Measurements from ENCODE around the gene HAUS5.
A peak's percentile ranks its signal among the peaks of the same experiment; 100 is the strongest.
"Not testable (repeated sequence)": the region's sequence is repeated elsewhere in the genome, so short reads cannot be mapped to it uniquely, and the experiment has no call there.

Gene HAUS5

DNA sequence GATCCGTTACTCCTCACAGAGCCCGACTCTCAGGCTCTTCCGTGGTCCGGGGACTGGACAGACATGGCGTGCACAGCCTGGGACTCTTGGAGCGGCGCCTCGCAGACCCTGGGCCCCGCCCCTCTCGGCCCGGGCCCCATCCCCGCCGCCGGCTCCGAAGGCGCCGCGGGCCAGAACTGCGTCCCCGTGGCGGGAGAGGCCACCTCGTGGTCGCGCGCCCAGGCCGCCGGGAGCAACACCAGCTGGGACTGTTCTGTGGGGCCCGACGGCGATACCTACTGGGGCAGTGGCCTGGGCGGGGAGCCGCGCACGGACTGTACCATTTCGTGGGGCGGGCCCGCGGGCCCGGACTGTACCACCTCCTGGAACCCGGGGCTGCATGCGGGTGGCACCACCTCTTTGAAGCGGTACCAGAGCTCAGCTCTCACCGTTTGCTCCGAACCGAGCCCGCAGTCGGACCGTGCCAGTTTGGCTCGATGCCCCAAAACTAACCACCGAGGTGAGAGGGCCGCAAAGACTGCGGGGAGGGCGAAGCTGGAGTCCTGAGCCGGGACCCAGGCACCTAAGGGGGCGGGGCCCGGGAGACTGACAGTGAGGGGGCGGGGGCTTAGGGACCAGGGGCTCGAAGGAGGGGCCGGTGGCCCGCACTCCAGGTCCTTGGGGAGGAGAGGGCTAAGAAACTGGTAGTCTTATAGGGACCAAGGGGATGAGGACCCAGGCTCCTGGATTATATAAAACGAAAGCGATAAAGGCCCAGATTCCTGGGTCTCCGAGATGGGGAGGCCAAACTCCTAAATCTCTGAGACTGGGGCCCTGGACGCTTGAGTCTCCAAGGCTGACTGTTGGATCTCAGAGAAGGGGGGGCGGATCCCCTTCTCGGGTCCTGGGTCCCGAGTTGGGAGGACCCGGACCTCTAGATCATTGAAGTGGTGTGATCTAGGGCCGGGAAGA, 31.0 kb downstream of the HAUS5 start:
- DNase-seq = peak; percentile 91 to 93

GRCh38 chr19:35644206-35644986, 31.9 kb downstream of the HAUS5 start:
- DNase-seq = peak; percentile 96 to 98

DNA sequence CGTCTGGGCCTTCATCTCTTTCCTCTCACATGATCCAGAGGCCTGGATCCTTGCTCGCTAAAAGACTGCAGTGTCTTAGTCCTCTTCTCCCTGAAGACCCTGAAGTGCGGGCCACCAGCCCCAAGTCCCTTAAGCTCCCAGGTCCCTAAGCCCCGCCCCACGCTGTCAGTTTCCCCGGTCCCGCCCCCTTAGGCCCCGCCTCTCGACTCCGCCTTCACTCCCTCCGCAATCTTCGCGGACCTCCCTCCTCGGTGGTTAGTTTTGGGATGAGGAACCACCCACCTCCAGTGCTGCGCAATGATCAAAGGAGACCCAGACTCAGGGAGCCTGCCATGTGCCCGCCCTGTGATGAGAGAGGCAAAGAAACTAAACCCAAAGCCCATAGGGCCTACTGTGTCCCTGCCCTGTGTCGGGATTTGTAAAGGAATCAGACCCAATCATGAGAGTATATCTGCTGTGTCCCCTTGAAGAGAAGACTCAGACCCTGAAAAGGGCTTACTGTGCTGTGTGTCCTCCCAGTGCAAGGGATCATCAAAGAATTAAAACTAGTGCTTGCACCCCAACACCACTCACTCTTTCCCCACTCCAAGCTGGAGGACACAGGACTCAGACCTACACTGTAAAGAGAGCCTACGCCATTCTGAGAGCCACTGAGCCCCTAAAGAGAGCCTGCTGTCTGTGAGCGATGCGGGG, 32.6 kb downstream of the HAUS5 start:
- DNase-seq = peak; percentile 94 to 95

DNA sequence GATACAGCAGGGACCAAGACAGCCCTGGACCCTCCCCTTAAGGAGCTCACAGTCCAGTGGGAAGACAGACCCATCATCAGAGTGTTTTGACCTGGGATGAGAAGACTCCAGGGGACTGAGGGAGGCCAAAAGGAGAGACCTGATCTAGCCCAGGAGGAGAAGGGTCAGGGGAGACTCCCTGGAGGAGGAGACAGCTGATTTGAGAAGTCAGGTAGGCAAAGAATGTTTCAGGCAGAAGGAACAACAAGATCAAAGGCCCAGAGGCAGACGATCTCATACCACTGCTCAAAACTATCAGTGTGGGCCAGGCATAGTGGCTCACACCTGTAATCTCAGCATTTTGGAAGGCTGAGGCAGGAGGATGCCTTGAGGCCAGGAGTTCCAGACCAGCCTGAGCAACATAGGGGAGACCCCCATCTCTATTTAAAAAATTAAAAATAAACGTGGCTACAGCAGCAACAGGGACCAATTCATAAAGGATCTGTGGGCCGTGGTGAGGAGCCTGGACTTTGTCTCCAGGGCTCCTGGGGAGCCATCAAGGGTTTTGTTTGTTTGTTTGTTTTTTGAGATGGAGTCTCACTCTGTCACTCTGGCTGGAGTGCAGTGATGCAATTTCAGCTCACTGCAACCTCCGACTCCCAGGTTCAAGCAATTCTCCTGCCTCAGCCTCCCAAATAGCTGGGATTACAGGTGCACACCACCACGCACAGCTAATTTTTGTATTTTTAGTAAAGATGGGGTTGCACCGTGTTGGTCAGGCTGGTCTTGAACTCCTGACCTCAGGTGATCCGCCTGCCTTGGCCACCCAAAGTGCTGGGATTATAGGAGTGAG, 33.4 kb downstream of the HAUS5 start:
- DNase-seq = no peak

GRCh38 chr19:35648017-35648961, 35.8 kb downstream of the HAUS5 start, which contains the start of gene COX6B1:
TSS of gene COX6B1 (plus strand) at chr19:35648323. CDS start at chr19:35651244, 2,921 bp downstream.
- DNase-seq = peak; percentile 91 to 92

DNA sequence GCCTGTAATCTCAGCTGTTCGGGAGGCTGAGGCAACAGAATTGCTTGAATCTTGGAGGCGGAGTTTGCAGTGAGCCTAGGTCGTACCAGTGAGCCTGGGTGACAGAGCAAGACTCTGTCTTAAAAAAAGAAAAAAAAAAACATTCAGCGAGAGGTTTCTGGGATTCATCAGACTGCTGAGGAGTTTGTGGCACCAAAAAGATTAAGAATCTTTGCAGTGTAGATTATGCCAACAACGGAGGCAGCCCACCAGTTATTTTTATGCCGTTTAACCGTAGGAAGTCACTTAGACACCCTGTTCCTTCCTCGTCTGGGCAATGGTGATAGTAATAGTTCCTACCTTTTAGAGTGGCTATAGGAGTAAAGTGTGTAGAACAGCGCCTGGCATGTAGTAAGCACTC, 38.0 kb downstream of the HAUS5 start:
- no peak for DNase-seq

DNA sequence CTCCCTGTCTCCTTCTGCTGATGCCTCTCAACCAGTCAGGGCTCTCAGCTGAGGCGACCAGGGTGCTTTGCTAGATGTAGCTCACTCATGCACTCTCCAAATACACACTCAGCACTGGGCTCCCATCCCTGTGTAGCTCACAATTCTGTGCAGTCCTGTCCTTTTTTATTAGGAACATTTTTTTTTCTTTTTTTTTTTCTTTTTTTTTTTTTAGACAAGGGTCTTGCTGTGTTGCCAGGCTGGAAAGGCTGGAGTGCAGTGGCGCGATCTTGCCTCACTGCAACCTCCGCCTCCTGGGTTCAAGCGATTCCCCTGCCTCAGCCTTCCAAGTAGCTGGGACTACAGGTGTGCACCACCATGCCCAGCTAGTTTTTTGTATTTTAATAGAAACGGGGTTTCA, 42.3 kb downstream of the HAUS5 start:
- not testable (repeated sequence) for DNase-seq

- DNase-seq = no peak
Observed at GRCh38 chr19:35655600-35655999, 43.1 kb downstream of the HAUS5 start.

- no peak for DNase-seq
Observed at GRCh38 chr19:35656700-35657099, 44.2 kb downstream of the HAUS5 start.

DNA sequence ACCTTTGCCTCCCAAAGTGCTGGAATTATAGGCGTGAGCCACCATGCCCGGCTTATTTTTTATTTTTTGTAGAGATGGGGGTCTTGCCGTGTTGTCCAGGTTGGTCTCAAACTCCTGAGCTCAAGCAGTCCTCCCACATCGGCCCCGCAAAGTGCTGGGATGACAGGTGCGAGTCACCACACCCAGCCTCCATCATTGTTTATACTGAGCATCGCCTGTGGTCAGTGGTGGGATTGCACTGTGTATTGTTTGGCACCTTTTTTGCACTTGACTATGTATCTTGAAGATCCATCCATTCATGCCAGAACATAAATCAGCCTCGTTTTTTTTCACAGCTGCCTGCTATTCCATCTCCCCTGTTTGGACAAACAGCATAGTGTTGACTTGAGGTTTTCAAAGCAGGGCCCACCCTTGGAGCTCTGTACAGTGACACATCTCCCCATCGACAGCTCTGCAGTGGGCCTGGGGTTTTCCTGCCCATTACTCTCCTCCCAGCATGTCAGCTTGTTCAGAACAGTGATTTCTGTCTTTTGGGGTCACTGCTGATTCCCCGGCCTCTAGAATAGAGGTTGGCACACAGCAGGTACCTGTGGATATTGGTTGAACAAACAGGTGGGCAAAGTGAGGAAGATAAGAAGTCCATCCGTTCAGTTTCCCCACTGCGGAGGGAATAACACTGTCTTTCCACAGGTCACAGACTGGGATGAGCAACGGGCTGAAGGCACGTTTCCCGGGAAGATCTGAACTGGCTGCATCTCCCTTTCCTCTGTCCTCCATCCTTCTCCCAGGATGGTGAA, 45.6 kb downstream of the HAUS5 start:
- no peak for DNase-seq

DNA sequence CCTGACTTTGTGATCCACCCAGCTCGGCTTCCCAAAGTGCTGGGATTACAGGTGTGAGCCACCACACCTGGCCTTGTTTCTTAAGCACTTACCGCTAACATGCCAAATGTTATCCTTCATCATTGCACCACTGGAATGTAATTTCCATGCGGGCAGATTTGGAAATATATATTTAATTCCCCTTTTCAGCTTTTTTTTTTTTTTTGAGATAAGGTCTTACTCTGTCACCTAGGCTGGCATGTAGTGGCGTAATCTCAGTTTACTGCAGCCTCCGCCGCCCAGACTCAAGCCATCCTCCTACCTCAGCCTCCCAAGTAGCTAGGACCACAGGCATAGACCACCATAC, 49.4 kb downstream of the HAUS5 start:
- DNase-seq = no peak

GRCh38 chr19:35663981-35664380, 51.4 kb downstream of the HAUS5 start:
- DNase-seq = no peak

- no peak for DNase-seq
Observed at GRCh38 chr19:35665157-35665556, 52.6 kb downstream of the HAUS5 start.

DNA sequence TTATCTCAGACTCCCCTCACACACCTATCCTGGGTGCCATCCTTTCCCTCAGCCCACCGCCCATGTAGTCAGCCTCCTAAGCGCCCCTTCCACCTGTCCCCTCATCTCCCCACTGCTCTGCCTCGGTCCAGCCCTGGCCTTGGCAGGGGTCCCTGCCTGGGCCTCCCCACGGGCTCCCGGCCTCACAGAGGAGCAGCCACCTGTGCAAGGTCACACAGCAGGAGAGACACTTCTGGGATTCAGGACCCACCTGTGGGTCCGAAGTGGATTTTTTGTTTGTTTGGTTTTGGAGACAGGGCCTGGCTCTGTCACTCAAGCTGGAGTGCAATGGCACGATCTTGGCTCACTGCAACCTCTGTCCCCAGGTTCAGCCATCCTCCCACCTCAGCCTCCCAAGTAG, 53.1 kb downstream of the HAUS5 start:
- no peak for DNase-seq

- DNase-seq = no peak
Observed at GRCh38 chr19:35666251-35666913, 53.8 kb downstream of the HAUS5 start, which contains the start of gene UPK1A. TSS of gene UPK1A (plus strand) at chr19:35666517. CDS start at chr19:35666813, 296 bp downstream.

DNA sequence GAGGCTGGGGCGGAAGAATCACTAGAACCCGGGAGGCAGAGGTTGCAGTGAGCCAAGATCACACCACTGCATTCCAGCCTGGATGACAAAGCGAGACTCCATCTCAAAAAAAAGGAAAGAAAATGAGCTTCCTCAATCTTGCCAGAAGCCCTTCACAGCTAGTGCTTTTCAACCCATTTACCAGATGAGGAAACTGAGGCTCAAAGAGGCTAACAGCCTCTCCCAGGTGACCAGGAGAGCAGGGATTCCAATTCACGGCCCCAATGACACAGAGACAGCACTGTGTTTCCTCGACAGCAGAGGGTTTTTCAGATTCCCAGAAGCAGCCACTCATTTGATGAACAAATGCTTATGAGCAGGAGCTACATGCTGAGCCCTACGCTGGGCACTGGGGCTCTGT, 57.0 kb downstream of the HAUS5 start:
- no peak for DNase-seq

- DNase-seq = no peak
Observed at GRCh38 chr19:35669974-35670373, 57.4 kb downstream of the HAUS5 start.

- no peak for DNase-seq
Observed at GRCh38 chr19:35670686-35671085, 58.2 kb downstream of the HAUS5 start.

GRCh38 chr19:35671818-35672217, 59.3 kb downstream of the HAUS5 start:
- DNase-seq = no peak

All from activated T-cell treated with anti-CD3 and anti-CD28 coated beads, Interleukin-2, amount 50 U/mL, for 48 hours (primary cell).